GM15510 (cell line): ENCODE data around the gene RBM47.

Source experiments
- POLR2A ChIP-seq: IDR thresholded peaks from 3 replicates; pipeline ENCODE4 v1.6.1; 2011; ENCODE audit warnings: borderline replicate concordance; ENCODE audit not compliant: insufficient read length; ENCODE audit errors: extremely low read depth

Gene RBM47

DNA sequence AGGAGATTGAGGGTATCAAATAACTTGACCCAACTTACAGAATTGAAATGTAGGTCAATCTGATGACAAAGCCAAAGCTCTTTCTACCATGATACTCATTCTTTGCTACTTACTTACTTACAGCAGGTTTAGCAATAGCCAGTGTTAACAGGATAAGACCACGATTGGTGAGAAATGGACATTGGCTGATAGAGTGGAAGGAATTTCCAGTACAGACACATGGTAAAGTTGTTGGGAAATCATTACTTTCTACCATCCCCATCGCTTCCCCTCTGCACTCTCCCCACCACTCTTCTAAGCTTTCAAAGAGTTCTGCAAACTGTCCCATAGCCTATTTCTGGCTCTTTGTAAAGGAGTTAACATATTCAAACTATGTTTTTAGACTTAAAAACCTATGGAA lies 174.8 kb downstream of the RBM47 start:
- no peak for TF ChIP-seq POLR2A

DNA sequence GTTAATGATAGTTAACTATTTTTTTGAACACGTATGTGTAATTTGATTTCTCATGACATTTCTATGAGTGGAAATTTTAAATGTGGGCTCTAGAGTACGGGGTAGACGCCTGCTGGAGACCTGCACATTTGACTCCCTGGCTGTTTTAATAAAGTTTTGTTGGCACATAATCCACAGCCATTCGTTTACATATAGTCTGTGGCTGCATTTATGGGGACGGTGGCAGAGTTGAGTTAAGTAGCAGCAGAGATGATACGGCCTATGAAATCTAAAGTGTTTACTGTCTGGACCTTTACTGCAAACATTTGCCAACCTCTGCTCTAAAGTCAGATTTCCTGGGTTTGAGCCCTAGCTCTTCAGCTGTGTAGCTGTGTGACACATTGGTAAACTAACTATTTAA lies 175.8 kb downstream of the RBM47 start:
- no peak for TF ChIP-seq POLR2A

- no peak for TF ChIP-seq POLR2A
Observed at GRCh38 chr4:40448875-40449274, 180.8 kb downstream of the RBM47 start.

DNA sequence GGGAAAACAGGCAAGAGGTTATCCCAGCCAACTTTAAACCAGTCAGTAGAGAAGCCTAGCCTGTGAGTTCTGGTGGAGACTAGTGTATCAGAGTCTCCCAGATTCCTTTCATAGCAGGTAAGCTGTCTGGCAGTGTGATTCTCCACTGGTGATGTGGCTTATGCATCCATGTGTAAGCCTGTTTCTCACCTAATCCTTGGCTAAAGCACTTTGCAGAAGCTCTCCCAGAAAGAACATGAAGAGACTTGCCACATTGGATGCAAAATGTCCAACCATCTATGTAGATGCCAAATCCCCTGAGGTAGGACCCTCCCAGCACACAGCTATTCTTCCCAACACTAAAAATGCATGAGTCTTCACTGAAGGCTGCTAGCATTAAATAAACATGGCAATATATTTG lies 182.8 kb downstream of the RBM47 start:
- no peak for TF ChIP-seq POLR2A

DNA sequence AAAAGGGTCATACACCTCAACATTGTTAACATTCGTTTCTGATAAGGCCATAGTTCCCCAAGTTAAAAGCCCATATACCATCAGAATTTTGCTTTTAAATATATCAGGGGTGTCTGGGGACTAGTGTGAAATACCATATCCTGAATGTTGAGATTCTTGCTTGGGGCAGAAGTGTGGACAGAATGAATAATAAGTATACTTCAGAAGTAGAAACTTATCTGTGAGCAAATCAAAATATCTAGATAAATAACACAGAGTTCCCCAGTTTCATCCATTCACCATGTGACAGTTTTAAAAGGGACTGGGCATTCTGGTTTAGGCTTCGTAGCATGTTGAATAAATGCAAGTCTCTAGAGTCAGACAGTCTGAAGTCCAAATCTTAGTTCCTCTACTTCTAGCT lies 184.0 kb downstream of the RBM47 start:
- TF ChIP-seq POLR2A = no peak

DNA sequence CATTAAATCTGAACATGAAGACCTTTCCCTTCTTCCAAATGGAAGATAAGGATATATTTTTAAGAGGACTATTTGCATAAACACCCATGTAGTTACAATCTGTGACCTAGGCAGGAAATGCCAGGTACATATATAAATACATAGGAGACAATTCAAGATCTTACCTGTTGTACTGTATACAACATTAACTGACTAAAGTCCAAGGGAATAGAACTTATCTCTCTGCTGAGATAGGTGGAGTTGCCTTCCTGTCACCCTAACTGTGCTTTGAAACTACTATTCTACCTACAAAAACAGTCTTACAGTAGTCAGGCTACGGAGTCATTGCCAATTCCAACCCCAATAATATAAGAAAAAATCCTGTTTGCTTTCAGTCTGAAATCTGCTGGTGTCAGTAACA lies 188.2 kb downstream of the RBM47 start:
- TF ChIP-seq POLR2A = no peak

DNA sequence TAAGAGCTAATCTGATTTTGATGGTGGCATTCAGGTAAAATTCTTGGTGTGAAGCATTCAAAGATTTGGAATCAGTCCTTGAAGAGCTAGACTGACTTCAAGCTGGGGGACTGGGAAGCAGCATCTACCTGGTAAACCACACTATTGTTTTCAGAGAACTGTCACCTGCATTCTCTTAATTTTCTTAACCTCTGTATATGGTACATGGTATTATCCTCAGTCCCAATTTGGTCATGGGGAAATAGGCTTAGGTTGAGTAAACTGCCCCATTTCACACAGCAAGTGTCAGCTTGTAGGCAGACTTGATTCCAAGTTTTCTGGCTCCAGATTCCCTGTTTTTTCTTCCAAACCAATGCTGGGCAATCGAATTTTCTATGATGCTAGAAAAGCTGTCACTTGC lies 190.1 kb downstream of the RBM47 start:
- no peak for TF ChIP-seq POLR2A

DNA sequence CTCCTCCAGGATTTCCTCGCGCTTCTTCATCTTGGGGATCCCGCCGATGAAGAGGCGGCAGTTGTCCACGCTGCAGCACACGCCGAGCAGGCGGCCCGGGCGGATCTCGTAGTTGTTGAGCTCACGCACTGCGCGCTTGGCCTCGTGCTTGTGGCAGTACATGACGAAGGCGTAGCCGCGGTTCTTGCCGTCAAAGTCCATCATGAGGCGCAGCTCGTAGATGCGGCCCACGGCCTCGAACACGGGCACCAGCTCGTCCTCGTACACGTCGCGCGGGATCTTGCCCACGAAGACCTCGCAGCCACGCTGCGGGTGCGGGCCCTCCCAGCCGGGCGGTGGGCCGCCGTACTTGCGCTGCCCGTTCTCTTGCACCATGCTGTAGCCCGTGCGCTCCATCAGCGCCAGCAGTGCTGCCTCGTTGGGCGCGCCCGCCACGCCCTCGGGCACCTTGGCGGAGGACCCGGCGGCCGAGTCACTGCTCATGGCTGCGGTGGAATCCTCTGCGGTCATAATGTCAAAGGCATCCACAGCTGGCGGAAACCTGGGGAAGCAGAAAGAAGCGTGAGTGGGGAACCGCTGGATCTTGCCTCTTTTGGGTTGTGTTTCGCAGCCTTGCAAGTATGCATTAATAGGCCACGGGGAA lies 191.2 kb downstream of the RBM47 start:
- no peak for TF ChIP-seq POLR2A

- no peak for TF ChIP-seq POLR2A
Observed at GRCh38 chr4:40437741-40438383, 191.8 kb downstream of the RBM47 start.

GRCh38 chr4:40434126-40434687 lies 195.5 kb downstream of the RBM47 start:
- TF ChIP-seq POLR2A = no peak

DNA sequence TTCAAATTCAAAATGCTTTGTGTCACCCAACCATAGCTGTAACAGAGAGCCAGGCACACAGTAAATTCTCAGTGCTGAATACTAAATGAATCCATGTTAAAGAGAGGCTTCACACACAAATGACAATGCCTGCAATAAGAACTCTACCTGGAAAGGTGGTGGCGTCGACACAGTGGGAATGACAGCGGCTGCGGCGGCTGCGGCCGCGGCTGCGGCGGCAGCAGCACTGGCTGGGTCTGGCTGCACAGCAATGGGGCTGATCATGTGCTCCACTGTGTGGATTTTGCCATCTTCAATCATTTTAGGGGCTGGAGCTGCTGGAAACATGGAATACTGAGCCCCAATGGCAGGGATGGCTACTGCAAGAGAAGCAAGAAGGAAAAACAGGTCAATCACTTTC lies 197.2 kb downstream of the RBM47 start:
- TF ChIP-seq POLR2A = no peak

DNA sequence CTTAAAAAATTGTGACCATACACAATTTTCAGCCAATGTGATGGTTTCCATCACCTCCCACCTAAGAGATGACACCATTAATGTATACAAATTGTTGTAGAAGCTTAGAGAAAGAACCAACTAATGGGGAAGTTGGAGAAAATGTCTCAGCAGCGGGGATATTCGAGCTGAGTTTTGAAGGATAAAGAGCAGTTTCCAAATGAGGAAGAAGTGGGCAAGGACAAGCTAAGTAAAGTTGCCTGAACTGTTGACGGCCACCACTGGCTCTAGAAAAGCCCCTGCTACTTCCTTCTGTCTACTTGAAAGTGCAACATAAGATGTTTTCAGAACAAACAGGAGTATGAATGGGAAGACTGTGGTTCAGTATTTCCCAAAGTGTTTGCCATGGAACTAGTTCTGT lies 202.5 kb downstream of the RBM47 start:
- TF ChIP-seq POLR2A = no peak

DNA sequence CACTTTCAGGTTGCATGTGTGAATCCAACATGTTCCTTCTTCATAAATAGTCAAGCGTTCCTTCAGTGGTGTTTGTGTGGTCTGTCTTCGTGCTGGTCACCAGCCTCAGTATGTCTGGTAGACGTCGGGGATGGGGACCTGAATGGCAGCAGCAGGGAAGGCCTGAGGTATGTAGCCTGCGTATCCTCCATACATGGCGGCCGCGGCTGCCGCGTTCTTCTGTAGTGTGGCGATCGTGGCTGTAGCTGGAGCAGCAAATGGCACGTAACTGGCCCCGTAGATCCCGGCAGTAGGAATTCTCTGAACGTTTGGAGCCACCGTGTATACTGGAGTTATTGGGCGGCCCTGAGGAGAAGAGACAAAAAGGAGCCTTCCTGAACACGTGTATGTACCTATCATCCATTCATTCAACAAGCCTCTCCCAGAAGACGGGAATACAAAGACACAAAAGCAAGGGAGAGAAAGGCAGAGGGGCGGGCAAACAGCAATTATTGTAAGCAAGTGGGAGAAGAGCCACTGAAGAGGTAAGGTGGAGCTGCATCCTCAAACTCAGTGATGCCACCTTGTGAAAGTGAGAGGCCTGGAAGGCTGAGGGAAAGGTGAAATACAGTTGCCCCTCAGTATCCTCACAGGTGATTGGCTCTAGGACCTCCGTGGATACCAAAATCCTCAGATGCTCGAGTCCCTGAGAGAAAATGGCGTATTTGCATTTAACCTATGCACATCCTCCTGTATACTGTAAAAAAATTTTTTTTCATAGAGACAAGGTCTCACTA lies 203.7 kb downstream of the RBM47 start:
- no peak for TF ChIP-seq POLR2A

DNA sequence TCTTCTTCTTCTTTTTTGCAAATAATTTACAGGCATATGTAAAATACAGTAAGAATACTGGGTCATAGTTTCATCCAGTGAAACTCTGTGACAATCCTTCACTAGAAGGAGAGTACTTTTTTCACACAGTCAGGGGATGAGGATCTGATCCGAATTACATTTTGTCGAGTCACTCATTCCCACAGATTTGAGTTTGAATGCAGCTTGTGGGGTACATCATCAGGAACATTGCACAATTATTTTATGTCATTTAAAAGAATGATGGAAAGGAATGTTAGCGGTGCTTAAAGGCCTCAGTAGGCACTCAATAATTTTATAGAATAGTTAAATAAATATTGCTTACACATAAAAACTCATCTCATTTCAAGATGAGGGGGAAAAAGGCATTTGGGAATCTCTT lies 205.9 kb downstream of the RBM47 start:
- no peak for TF ChIP-seq POLR2A
